HT-29 (cell line): ENCODE measurements around the gene SDK1. TPM values are rescaled to one million over a fixed set of nuclear protein-coding genes. Genes with fewer than 3 reads are reported as not detected.

Source experiments
- DNase-seq: peaks from one replicate; pipeline ENCODE4 v3.0.0-alpha.2; 2015; ENCODE audit warnings: low spot score
- total RNA-seq: library from RNA; depleted of rRNA; stranded (reverse); fragments of >200 nt; shearing (Covaris generic); gene quantifications from 2 replicates; pipeline ENCODE4 v1.2.3, GENCODE V29; 2014

Gene SDK1
- total RNA-seq, 1 experiment from 2014 or later = not detected

GRCh38 chr7:4037308-4037707 lies 736.3 kb downstream of the SDK1 start:
- no peak for DNase-seq

GRCh38 chr7:4037877-4038276 lies 736.8 kb downstream of the SDK1 start:
- DNase-seq = no peak

- no peak for DNase-seq
Measured at GRCh38 chr7:4040109-4040928, 739.3 kb downstream of the SDK1 start.

- no peak for DNase-seq
Measured at GRCh38 chr7:4042402-4043045, 741.5 kb downstream of the SDK1 start.

- DNase-seq = no peak
Measured at GRCh38 chr7:4043988-4044387, 742.9 kb downstream of the SDK1 start.

- no peak for DNase-seq
Measured at GRCh38 chr7:4045450-4045849, 744.4 kb downstream of the SDK1 start.

GRCh38 chr7:4045975-4046374 lies 744.9 kb downstream of the SDK1 start:
- no peak for DNase-seq

GRCh38 chr7:4048336-4048735 lies 747.3 kb downstream of the SDK1 start:
- no peak for DNase-seq

GRCh38 chr7:4049202-4049601 lies 748.1 kb downstream of the SDK1 start:
- no peak for DNase-seq

GRCh38 chr7:4050126-4050660 lies 749.1 kb downstream of the SDK1 start:
- no peak for DNase-seq

GRCh38 chr7:4051696-4052095 lies 750.6 kb downstream of the SDK1 start:
- DNase-seq = no peak

GRCh38 chr7:4052130-4052529 lies 751.1 kb downstream of the SDK1 start:
- no peak for DNase-seq

GRCh38 chr7:4054158-4054557 lies 753.1 kb downstream of the SDK1 start:
- no peak for DNase-seq

- no peak for DNase-seq
Measured at GRCh38 chr7:4056552-4057288, 755.7 kb downstream of the SDK1 start.

GRCh38 chr7:4057289-4057616 lies 756.2 kb downstream of the SDK1 start:
- no peak for DNase-seq

- no peak for DNase-seq
Measured at GRCh38 chr7:4058158-4058557, 757.1 kb downstream of the SDK1 start.

- no peak for DNase-seq
Measured at GRCh38 chr7:4065190-4065589, 764.1 kb downstream of the SDK1 start.

GRCh38 chr7:4066206-4066605 lies 765.2 kb downstream of the SDK1 start:
- no peak for DNase-seq

GRCh38 chr7:4066626-4067475 lies 765.8 kb downstream of the SDK1 start:
- no peak for DNase-seq

- DNase-seq = no peak
Measured at GRCh38 chr7:4067476-4067760, 766.4 kb downstream of the SDK1 start.

- no peak for DNase-seq
Measured at GRCh38 chr7:4067874-4068273, 766.8 kb downstream of the SDK1 start.

- DNase-seq = no peak
Measured at GRCh38 chr7:4068286-4068685, 767.2 kb downstream of the SDK1 start.
